GM12892 (cell line): ENCODE results near the gene RSL24D1.

ENCODE experiments used
- POLR2A ChIP-seq: IDR thresholded peaks from 2 replicates; pipeline ENCODE4 v1.6.1; 2011; ENCODE audit warnings: low read depth, low read length, control low read depth
- POLR2AphosphoS5 ChIP-seq: IDR thresholded peaks from 2 replicates; pipeline ENCODE4 v1.6.1; 2011; ENCODE audit warnings: low read depth, low read length, control low read depth

DNA sequence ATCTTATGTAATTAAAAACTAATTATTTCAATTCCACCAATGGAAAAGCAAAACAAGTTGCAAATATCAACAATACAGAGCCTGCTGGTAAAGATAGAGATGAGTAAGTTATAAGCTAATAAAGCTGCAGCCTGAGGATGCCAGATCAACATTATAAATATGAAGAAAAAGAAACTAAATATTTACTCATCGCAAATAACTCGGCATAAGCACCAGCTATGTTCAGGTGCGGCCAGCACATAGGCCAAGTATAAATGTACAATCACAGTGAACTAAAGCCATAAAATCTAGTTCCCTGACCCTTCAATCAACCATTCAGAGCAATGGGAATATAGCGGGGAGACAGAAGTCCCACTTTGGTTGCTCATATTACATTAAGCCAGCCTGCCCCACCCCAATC, 7.7 kb upstream of the RSL24D1 start:
- no peak for TF ChIP-seq POLR2A
- TF ChIP-seq POLR2AphosphoS5, result no peak
